IMR-90 (cell line): ENCODE data around the gene ZFP42. TPM values are rescaled to one million over a fixed set of nuclear protein-coding genes. Genes with fewer than 3 reads are reported as not detected.

Source experiments
- ATAC-seq: fragments of 200-7000 bp; cut with Tn5 transposase; 2 replicates; pipeline ENCODE4 v1.9.1; 2020; ENCODE audit warnings: low read depth, mild to moderate bottlenecking, moderate library complexity
- BruUV-seq: library from RNA; stranded (reverse); fragments of 400-500 nt; replicated peaks from 2 replicates; lab custom pipeline; 2021; lab: Mats Ljungman, UMichigan
- CTCF ChIA-PET: fragments of 300-600 bp; formaldehyde crosslinking; extraction: SDS; loops from one replicate; lab custom pipeline; 2021; ENCODE audit warnings: antibody characterized with exemption; lab: Yijun Ruan, JAX
- POLR2A ChIA-PET: fragments of 300-600 bp; sonication (Branson Sonifier 250); formaldehyde crosslinking; loops from one replicate; lab custom pipeline; 2022; ENCODE audit warnings: antibody characterized with exemption; ENCODE audit not compliant: unreplicated experiment; lab: Charles Lee
- DNase-seq: peaks from one replicate; pipeline ENCODE4 v3.0.0; 2013
- H2AFZ ChIP-seq: replicated peaks from 2 replicates; pipeline ENCODE3; 2013; ENCODE audit warnings: low read length, mild to moderate bottlenecking; ENCODE audit not compliant: poor library complexity
- H2AK5ac ChIP-seq: 2 replicates; pipeline ENCODE4 v1.6.1; 2013; ENCODE audit warnings: low read depth, low read length, inconsistent platforms
- H2AK9ac ChIP-seq: replicated peaks from 2 replicates; pipeline ENCODE3; 2013; ENCODE audit warnings: mild to moderate bottlenecking, low read depth, low read length, moderate library complexity; ENCODE audit not compliant: poor library complexity
- H2BK120ac ChIP-seq: 2 replicates; pipeline ENCODE4 v1.6.1; 2013; ENCODE audit warnings: low read depth, low read length, inconsistent platforms
- H2BK15ac ChIP-seq: 3 replicates; pipeline ENCODE4 v1.6.1; 2013; ENCODE audit warnings: low read depth, low read length, inconsistent platforms
- H2BK20ac ChIP-seq: 2 replicates; pipeline ENCODE4 v1.6.1; 2013; ENCODE audit warnings: low read depth, mild to moderate bottlenecking, inconsistent platforms, low read length, moderate library complexity
- H2BK5ac ChIP-seq: 2 replicates; pipeline ENCODE4 v1.6.1; 2013; ENCODE audit warnings: mild to moderate bottlenecking, low read depth, low read length, inconsistent platforms; ENCODE audit not compliant: poor library complexity, severe bottlenecking
- H3K14ac ChIP-seq: replicated peaks from 2 replicates; pipeline ENCODE4 v1.6.1; 2013; ENCODE audit warnings: low read depth, low read length, inconsistent platforms
- H3K18ac ChIP-seq: 2 replicates; pipeline ENCODE4 v1.6.1; 2013; ENCODE audit warnings: low read depth, low read length, control low read depth
- H3K23ac ChIP-seq: 2 replicates; pipeline ENCODE4 v1.6.1; 2013; ENCODE audit warnings: low read depth, low read length, inconsistent platforms
- H3K27ac ChIP-seq: 2 replicates; pipeline ENCODE4 v1.5.1; 2013; ENCODE audit warnings: mild to moderate bottlenecking, control low read depth, low read length; ENCODE audit not compliant: insufficient read depth
- H3K27me3 ChIP-seq: 2 replicates; pipeline ENCODE4 v1.6.1; 2013; ENCODE audit warnings: low read length; ENCODE audit not compliant: control insufficient read depth, insufficient read depth
- H3K36me3 ChIP-seq: 2 replicates; pipeline ENCODE4 v1.6.1; 2013; ENCODE audit warnings: low read length, mixed read lengths; ENCODE audit not compliant: control insufficient read depth, insufficient read depth
- H3K4ac ChIP-seq: 2 replicates; pipeline ENCODE4 v1.6.1; 2013; ENCODE audit warnings: low read depth, low read length, inconsistent platforms
- H3K4me1 ChIP-seq: 2 replicates; pipeline ENCODE4 v1.6.1; 2013; ENCODE audit warnings: low read length, mixed read lengths; ENCODE audit not compliant: control insufficient read depth, insufficient read depth
- H3K4me2 ChIP-seq: 2 replicates; pipeline ENCODE4 v1.6.1; 2013; ENCODE audit warnings: low read depth, mild to moderate bottlenecking, control low read depth, low read length, moderate library complexity
- H3K4me3 ChIP-seq: 2 replicates; pipeline ENCODE4 v1.5.1; 2013; ENCODE audit warnings: low read depth, mild to moderate bottlenecking, control low read depth, low read length, moderate library complexity; ENCODE audit not compliant: insufficient read depth
- H3K56ac ChIP-seq: 2 replicates; pipeline ENCODE4 v1.6.1; 2013; ENCODE audit warnings: low read length, inconsistent platforms; ENCODE audit not compliant: insufficient read depth; ENCODE audit errors: extremely low read depth
- H3K79me1 ChIP-seq, 2 experiments: 2 replicates each; pipeline ENCODE4 v1.6.1; 2013; ENCODE audit warnings: low read length in 2 of 2, inconsistent platforms in 1 of 2, low read depth in 1 of 2
- H3K9ac ChIP-seq: 2 replicates; pipeline ENCODE4 v1.6.1; 2013; ENCODE audit warnings: low read depth, low read length, control low read depth
- H3K9me1 ChIP-seq: 2 replicates; pipeline ENCODE4 v1.6.1; 2013; ENCODE audit warnings: low read length, inconsistent platforms; ENCODE audit not compliant: insufficient read depth
- H3K9me3 ChIP-seq: 2 replicates; pipeline ENCODE4 v1.6.1; 2013; ENCODE audit warnings: low read length; ENCODE audit not compliant: control insufficient read depth, insufficient read depth
- H4K20me1 ChIP-seq: 2 replicates; pipeline ENCODE4 v1.6.1; 2013; ENCODE audit warnings: low read length, inconsistent platforms; ENCODE audit not compliant: insufficient read depth
- H4K5ac ChIP-seq: 2 replicates; pipeline ENCODE4 v1.6.1; 2013; ENCODE audit warnings: mild to moderate bottlenecking, low read depth, low read length, control low read depth
- H4K8ac ChIP-seq, 2 experiments: 2 replicates each; pipeline ENCODE4 v1.6.1; 2013; ENCODE audit warnings: low read depth in 2 of 2, low read length in 2 of 2, control low read depth in 1 of 2, inconsistent platforms in 1 of 2
- H4K91ac ChIP-seq: 2 replicates; pipeline ENCODE4 v1.6.1; 2013; ENCODE audit warnings: low read depth, low read length, inconsistent platforms; ENCODE audit not compliant: insufficient read depth
- BHLHE40 ChIP-seq: fragments of 150-350 bp; IDR thresholded peaks from 2 replicates; pipeline ENCODE4 v1.6.1; 2016; ENCODE audit warnings: mild to moderate bottlenecking, low read depth, low read length
- CEBPB ChIP-seq: IDR thresholded peaks from 2 replicates; pipeline ENCODE4 v1.6.1; 2012; ENCODE audit warnings: low read depth, low read length, improper control_type of control experiment
- CHD1 ChIP-seq: IDR thresholded peaks from 2 replicates; pipeline ENCODE4 v1.6.1; 2012; ENCODE audit warnings: low read depth, low read length, improper control_type of control experiment
- FOS ChIP-seq: fragments of 150-350 bp; IDR thresholded peaks from 2 replicates; pipeline ENCODE4 v1.6.1; 2016; ENCODE audit warnings: low read depth, low read length
- MAZ ChIP-seq: IDR thresholded peaks from 2 replicates; pipeline ENCODE4 v1.6.1; 2012; ENCODE audit warnings: low read depth, mild to moderate bottlenecking, low read length, improper control_type of control experiment, moderate library complexity, borderline replicate concordance
- MXI1 ChIP-seq: IDR thresholded peaks from 2 replicates; pipeline ENCODE4 v1.6.1; 2012; ENCODE audit warnings: low read depth, mild to moderate bottlenecking, low read length, moderate library complexity, borderline replicate concordance
- NFE2L2 ChIP-seq: fragments of 150-350 bp; IDR thresholded peaks from 2 replicates; pipeline ENCODE4 v1.6.1; 2016; ENCODE audit warnings: low read depth, mild to moderate bottlenecking, low read length
- POLR2A ChIP-seq: IDR thresholded peaks from 2 replicates; pipeline ENCODE4 v1.6.1; 2012; ENCODE audit warnings: mild to moderate bottlenecking, low read depth, low read length
- RAD21 ChIP-seq: IDR thresholded peaks from 2 replicates; pipeline ENCODE4 v1.6.1; 2012; ENCODE audit warnings: low read length, improper control_type of control experiment
- RCOR1 ChIP-seq: IDR thresholded peaks from 2 replicates; pipeline ENCODE4 v1.6.1; 2012; ENCODE audit warnings: mild to moderate bottlenecking, low read length, improper control_type of control experiment; ENCODE audit not compliant: insufficient replicate concordance
- RFX5 ChIP-seq: IDR thresholded peaks from 2 replicates; pipeline ENCODE4 v1.8.0; 2012; ENCODE audit warnings: low read depth, mild to moderate bottlenecking, low read length, moderate library complexity
- USF2 ChIP-seq: fragments of 150-350 bp; IDR thresholded peaks from 2 replicates; pipeline ENCODE4 v1.6.1; 2017; ENCODE audit warnings: mild to moderate bottlenecking, antibody characterized with exemption, low read length, low read depth
- WGBS, 2 experiments: methylation state at CpG; one replicate each; pipeline versions ENCODE4 v1.1.5 to v1.1.7; 2013; ENCODE audit warnings: missing lambda C conversion rate in 2 of 2; ENCODE audit not compliant: insufficient read length in 1 of 2; ENCODE audit errors: extremely low coverage in 2 of 2; 5-methylcytosine and 5-hydroxymethylcytosine counted together
- dilution Hi-C: fragments of 300-500 bp; cut with HindIII; formaldehyde crosslinking; loops from one replicate; pipeline ENCODE4 v1.14.3; 2018; ENCODE audit warnings: low sequenced_read_pairs; ENCODE audit not compliant: unreplicated experiment
- in situ Hi-C: fragments of 300-500 bp; cut with MboI; formaldehyde crosslinking; loops from 3 replicates; pipeline ENCODE4 v1.14.3; 2019; ENCODE audit warnings: low sequenced_read_pairs, inconsistent platforms, mixed read lengths
- intact Hi-C: fragments of 100-400 bp; cut with micrococcal nuclease; formaldehyde crosslinking; loops from 2 replicates; pipeline ENCODE4 v1.10.0; 2022
- polyA plus RNA-seq, 3 experiments: library from polyadenylated mRNA; depleted of rRNA; stranded (reverse); fragments of >200 nt; gene quantifications; 2 replicates each; pipeline ENCODE4 v1.2.3, GENCODE V29; 2012; ENCODE audit warnings: low replicate concordance in 1 of 3
- total RNA-seq: library from RNA; depleted of rRNA; stranded (reverse); fragments of >200 nt; gene quantifications from 2 replicates; pipeline ENCODE4 v1.2.3, GENCODE V29; 2012
- TF ChIP-seq, protein P1 (sequence below): conservative IDR thresholded peaks from 2 replicates; pipeline ENCODE4 v1.5.1; 2012; ENCODE audit warnings: mild to moderate bottlenecking, low read depth, low read length, improper control_type of control experiment

Gene ZFP42
- total and polyA plus RNA-seq, 2 of the 4 experiments (the other 2 are of a cell fraction) = not detected

GRCh38 chr4:188042191-188042590 is 46.6 kb downstream of the ZFP42 start:
- H3K4ac ChIP-seq = no peak overlapping the region
- H3K18ac ChIP-seq = no peak overlapping the region
- in situ Hi-C loops (no loop called here), intact Hi-C loops (no loop called here), dilution Hi-C loops (no loop called here)
- peaks cover 2% of the 10 kb centered on the region; the same call in 1 of the 2 replicates for H3K9me3 ChIP-seq
- ChIA-PET CTCF (no interaction called here), POLR2A (no interaction called here)
- no peak overlapping the region for H2BK5ac ChIP-seq
- no peak overlapping the region for H3K4me2 ChIP-seq
- H3K79me1 ChIP-seq = no peaks in the 10 kb centered on the region
- ATAC-seq (no peak), DNase-seq (no peak)
- H2AK9ac ChIP-seq = no peak overlapping the region
- no peak overlapping the region for H3K14ac ChIP-seq
- H2AFZ ChIP-seq = no peak overlapping the region
- H3K27ac ChIP-seq = no peak overlapping the region
- H3K27me3 ChIP-seq = no peaks in the 10 kb centered on the region
- TF ChIP-seq, protein P1, sequence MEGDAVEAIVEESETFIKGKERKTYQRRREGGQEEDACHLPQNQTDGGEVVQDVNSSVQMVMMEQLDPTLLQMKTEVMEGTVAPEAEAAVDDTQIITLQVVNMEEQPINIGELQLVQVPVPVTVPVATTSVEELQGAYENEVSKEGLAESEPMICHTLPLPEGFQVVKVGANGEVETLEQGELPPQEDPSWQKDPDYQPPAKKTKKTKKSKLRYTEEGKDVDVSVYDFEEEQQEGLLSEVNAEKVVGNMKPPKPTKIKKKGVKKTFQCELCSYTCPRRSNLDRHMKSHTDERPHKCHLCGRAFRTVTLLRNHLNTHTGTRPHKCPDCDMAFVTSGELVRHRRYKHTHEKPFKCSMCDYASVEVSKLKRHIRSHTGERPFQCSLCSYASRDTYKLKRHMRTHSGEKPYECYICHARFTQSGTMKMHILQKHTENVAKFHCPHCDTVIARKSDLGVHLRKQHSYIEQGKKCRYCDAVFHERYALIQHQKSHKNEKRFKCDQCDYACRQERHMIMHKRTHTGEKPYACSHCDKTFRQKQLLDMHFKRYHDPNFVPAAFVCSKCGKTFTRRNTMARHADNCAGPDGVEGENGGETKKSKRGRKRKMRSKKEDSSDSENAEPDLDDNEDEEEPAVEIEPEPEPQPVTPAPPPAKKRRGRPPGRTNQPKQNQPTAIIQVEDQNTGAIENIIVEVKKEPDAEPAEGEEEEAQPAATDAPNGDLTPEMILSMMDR = no peak
- TF ChIP-seq MAZ (no peak), CEBPB (no peak), RCOR1 (no peak), CHD1 (no peak), FOS (no peak), NFE2L2 (no peak), RFX5 (no peak), MXI1 (no peak), RAD21 (no peak), POLR2A (no peak), BHLHE40 (no peak), USF2 (no peak)
- H2AK5ac ChIP-seq = no peak overlapping the region
- H3K4me1 ChIP-seq = no peaks in the 10 kb centered on the region
- no peak overlapping the region for H3K9ac ChIP-seq
- no peak overlapping the region for H4K91ac ChIP-seq
- H3K56ac ChIP-seq = no peak overlapping the region
- H2BK15ac ChIP-seq = no peak overlapping the region
- no peak overlapping the region for H2BK120ac ChIP-seq
- no peaks in the 10 kb centered on the region for H4K20me1 ChIP-seq
- WGBS, 2 experiments = no CpG with 5 or more reads among the region's 15 CpGs
- H4K5ac ChIP-seq = no peak overlapping the region
- H3K23ac ChIP-seq = no peak overlapping the region
- no peaks in the 10 kb centered on the region for H3K9me1 ChIP-seq
- BruUV-seq = no TSS peak
- no peak overlapping the region for H2BK20ac ChIP-seq
- no peaks in the 10 kb centered on the region for H3K36me3 ChIP-seq
- H3K4me3 ChIP-seq = no peak overlapping the region
- H4K8ac ChIP-seq = no peak overlapping the region
